ENCODE results near the gene UTP15. TPM values are rescaled to one million over a fixed set of nuclear protein-coding genes. Genes with fewer than 3 reads are reported as not detected.

Gene UTP15
- polyA plus RNA-seq, 1 of the 3 experiments (the other 2 are of a cell fraction), result 10.2 TPM

GRCh38 chr5:73626814-73627313 is 61.3 kb downstream of the UTP15 start:
- Histone ChIP-seq H4K20me1 (ENCODE audit: insufficient read depth) (no peaks in the 10 kb centered on the region), H3K9me2 (no peaks in the 10 kb centered on the region), H3F3A (replicated peaks; ENCODE audit: insufficient read depth) (peaks cover 4% of the 10 kb centered on the region), H3K4me3 (ENCODE audit: low read depth in 2 of 2, low read length in 1 of 2) (peak overlapping the region; percentile 76 to 85), H3K4me1 (ENCODE audit: control insufficient read depth in 1 of 2, insufficient read depth in 2 of 2, low read depth in 1 of 2, low read length in 1 of 2) (peaks cover 3 to 13% of the 10 kb centered on the region in 2 experiments; a peak in 3 of 4 replicates), H3K36me3 (replicated peaks in 1 of 2; ENCODE audit: control insufficient read depth in 1 of 2, insufficient read depth in 2 of 2, low read length in 1 of 2) (no peaks in the 10 kb centered on the region), H2AFZ (ENCODE audit: low read depth) (peak overlapping the region; percentile 70), H3K27me3 (ENCODE audit: insufficient read depth) (no peaks in the 10 kb centered on the region), H3K79me2 (ENCODE audit: insufficient read depth) (peaks cover 43% of the 10 kb centered on the region), H3K4me2 (peak overlapping the region; percentile 93), H3K9ac (peak overlapping the region; percentile 76; the same call in 1 of the 2 replicates), H3K27ac (ENCODE audit: low read depth in 2 of 2, low read length in 1 of 2) (no peak overlapping the region), H3K9me3 (no peaks in the 10 kb centered on the region)
- POLR2A ChIA-PET, result no interaction called here
- 89% methylated on average over 12 of the region's 14 CpGs for WGBS (ENCODE audit: low lambda C conversion rate)
- no peak for TF ChIP-seq SIN3A (IDR thresholded peaks at IDR 0.05; ENCODE audit: borderline replicate concordance, low read depth, low read length)
- TF ChIP-seq ZBTB33 (IDR thresholded peaks at IDR 0.05; ENCODE audit: borderline replicate concordance, low read depth), result no peak
- TF ChIP-seq REST (IDR thresholded peaks at IDR 0.05; ENCODE audit: low read depth, low read length), result no peak
- no peak for TF ChIP-seq GABPA (IDR thresholded peaks at IDR 0.05; ENCODE audit: low read depth)
- TF ChIP-seq RAD21 (IDR thresholded peaks at IDR 0.05; ENCODE audit: low read length), result no peak
- no peak for TF ChIP-seq IRF3 (IDR thresholded peaks at IDR 0.05; ENCODE audit: low read depth, low read length)
- TF ChIP-seq SMC3 (IDR thresholded peaks at IDR 0.05; ENCODE audit: low read depth, low read length), result no peak
- DNase-seq, result no peak
- CTCF ChIA-PET, result interaction anchor here (0.7 to 2.8 kb wide), 3 partner anchors 11 to 166 kb away, joined by 3 to 10 read pairs (median 3); no protein-coding TSS in a partner anchor

- ChIA-PET CTCF (interaction anchor here (1.0 to 1.1 kb wide), 2 partner anchors 163 to 164 kb away, joined by 3 read pairs; no protein-coding TSS in a partner anchor), POLR2A (no interaction called here)
- no peaks in the 10 kb centered on the region for H3K9me2 ChIP-seq
- H4K20me1 ChIP-seq (ENCODE audit: insufficient read depth), result no peaks in the 10 kb centered on the region
- H3K27ac ChIP-seq (ENCODE audit: low read depth in 2 of 2, low read length in 1 of 2), result no peak overlapping the region
- no peak for DNase-seq
- H3K27me3 ChIP-seq (ENCODE audit: insufficient read depth), result no peaks in the 10 kb centered on the region
- H3K4me3 ChIP-seq (ENCODE audit: low read depth in 2 of 2, low read length in 1 of 2), result no peak overlapping the region
- H3K79me2 ChIP-seq (ENCODE audit: insufficient read depth), result peaks cover 65% of the 10 kb centered on the region
- peak overlapping the region; percentile 18; the same call in 1 of the 2 replicates for H3K4me2 ChIP-seq
- H3K36me3 ChIP-seq (replicated peaks in 1 of 2; ENCODE audit: control insufficient read depth in 1 of 2, insufficient read depth in 2 of 2, low read length in 1 of 2), result no peaks in the 10 kb centered on the region
- H3K9ac ChIP-seq, result no peak overlapping the region
- peaks cover 3 to 13% of the 10 kb centered on the region in 2 experiments; a peak in 3 of 4 replicates for H3K4me1 ChIP-seq (ENCODE audit: control insufficient read depth in 1 of 2, insufficient read depth in 2 of 2, low read depth in 1 of 2, low read length in 1 of 2)
- peaks cover 4% of the 10 kb centered on the region for H3F3A ChIP-seq (replicated peaks; ENCODE audit: insufficient read depth)
- no peaks in the 10 kb centered on the region for H3K9me3 ChIP-seq
- H2AFZ ChIP-seq (ENCODE audit: low read depth), result no peak overlapping the region
- no peak for TF ChIP-seq CTCF (IDR thresholded peaks at IDR 0.05)
- TF ChIP-seq EP300 (IDR thresholded peaks at IDR 0.05; ENCODE audit: borderline replicate concordance in 1 of 2, low read depth in 1 of 2, low read length in 1 of 2), result 0 out of 4 replicates have a peak, but pooled peaks of 1 of the 2 experiments have one; percentile 16
- no peak for TF ChIP-seq JUND (IDR thresholded peaks at IDR 0.05)
- TF ChIP-seq NRF1 (IDR thresholded peaks at IDR 0.05; ENCODE audit: low read depth, low read length), result no peak
- TF ChIP-seq GABPA (IDR thresholded peaks at IDR 0.05; ENCODE audit: low read depth), result no peak
- TF ChIP-seq NFIC (IDR thresholded peaks at IDR 0.05; ENCODE audit: borderline replicate concordance), result no peak
- TF ChIP-seq MAX (IDR thresholded peaks at IDR 0.05; ENCODE audit: low read depth), result no peak
- TF ChIP-seq RAD21 (IDR thresholded peaks at IDR 0.05; ENCODE audit: low read length), result no peak
- no peak for TF ChIP-seq TAF1 (IDR thresholded peaks at IDR 0.05; ENCODE audit: borderline replicate concordance, low read depth, low read length)
- no peak for TF ChIP-seq FOXJ3 (CRISPR knock-in tag; IDR thresholded peaks at IDR 0.05)
- peak; percentile 26; the same call in 1 of the 2 replicates for TF ChIP-seq POLR2AphosphoS5 (IDR thresholded peaks at IDR 0.05; ENCODE audit: low read depth, low read length)
- no peak for TF ChIP-seq TEAD4 (IDR thresholded peaks at IDR 0.05; ENCODE audit: borderline replicate concordance, insufficient read depth)
- no peak for TF ChIP-seq MEF2A (IDR thresholded peaks at IDR 0.05; ENCODE audit: borderline replicate concordance, low read depth)
- peak; percentile 54 for TF ChIP-seq TCF12 (IDR thresholded peaks at IDR 0.05)
These were observed 63.9 kb downstream of the UTP15 start for GRCh38 chr5:73629456-73629855.
